KG1 (cell line): Measurements from ENCODE around the gene FIGNL1.

Experiments
- DNase-seq: peaks from one replicate; lab custom pipeline; 2025; lab: John Stamatoyannopoulos, UW

The FIGNL1 gene

DNA sequence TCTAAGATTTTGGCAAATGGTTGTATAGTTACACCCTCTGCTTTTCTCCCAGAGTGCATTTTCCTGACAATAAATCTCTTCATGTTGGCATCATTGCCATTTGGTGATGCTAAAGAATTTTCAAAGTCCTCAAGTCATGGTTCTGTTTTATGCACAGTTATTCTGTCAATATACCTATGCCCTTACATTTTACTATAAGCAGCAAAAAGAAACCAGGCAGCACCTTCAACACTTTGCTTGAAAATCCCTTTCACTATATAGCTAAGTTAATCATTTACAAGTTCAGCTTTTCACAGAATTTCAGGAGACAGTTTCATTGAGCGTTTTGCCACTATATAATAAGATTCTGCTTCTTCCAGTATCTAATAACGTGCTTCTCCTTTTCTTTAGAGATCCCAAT is 22.6 kb downstream of the FIGNL1 start:
- DNase-seq = no peak

DNA sequence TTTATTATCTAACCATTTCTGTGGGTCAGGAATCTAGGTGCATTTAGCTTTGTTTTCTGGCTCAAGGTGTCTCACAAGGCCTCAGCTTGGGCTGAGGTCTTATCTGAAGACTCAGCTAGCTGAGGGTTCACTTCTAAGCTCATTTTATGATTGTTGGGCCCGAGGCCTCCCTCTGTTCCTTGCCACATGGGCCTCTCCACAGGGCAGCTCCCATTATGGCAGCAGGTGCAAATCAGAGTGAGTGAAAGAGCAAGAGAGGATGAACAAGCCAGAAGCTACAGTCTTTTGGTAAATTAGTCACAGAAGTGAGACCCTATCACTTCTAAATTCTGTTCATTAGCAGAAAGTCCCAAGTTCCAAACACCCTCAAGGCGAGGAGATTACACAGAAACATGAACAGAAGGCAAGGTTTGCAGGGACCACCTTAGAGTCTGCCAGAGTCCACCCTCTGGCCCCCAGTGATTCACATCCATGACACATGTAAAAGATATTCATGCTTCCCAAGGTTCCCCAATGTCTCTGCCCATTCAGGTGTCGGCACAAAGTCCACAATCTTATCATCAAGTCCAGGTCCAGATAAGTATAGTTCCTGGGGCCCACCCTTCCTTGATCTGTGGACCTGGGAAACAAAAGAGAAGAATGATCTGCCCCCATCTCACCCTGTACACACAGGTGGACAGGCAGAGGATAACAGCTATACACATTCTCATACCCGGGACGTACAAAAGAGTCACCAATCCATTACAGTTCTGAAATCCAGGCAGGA is 23.7 kb downstream of the FIGNL1 start:
- DNase-seq = no peak

DNA sequence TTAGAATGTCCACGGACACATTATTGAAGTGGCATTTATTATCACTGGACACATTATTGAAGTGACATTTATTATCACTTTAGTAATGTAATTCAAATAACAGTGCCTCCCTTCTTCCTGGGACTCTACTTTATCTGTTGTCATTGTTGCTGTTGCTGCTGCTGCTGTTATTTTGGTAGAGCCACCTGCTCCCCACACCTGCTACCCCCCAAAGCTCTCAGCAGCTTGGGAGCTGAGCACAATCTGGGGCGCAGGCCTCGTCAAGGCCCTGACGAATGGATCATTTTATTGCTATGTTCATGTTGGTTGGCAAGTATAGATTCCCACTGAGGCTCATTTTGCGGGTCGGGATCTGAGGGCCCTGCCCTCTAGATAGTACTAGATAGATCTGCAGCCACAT is 24.8 kb downstream of the FIGNL1 start:
- DNase-seq = no peak

DNA sequence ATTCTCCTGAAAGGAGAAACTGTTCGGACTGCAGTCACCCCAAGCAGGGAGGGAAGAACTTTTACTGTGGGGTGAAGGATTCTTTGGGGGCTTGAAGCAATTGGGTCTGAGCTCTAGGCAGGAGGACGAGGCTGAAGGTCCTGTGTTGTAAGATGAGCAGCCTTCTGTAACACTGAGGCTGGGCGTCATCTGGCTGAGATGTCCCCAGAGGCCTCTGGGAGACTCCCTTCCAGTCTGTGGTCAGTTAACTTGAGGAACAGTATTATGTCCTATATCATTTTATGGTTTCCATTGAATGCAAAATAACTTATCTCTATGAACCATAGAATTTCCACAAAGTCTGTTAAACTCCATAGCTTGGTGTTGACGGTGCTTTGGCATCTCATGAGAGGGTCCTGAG is 26.3 kb downstream of the FIGNL1 start:
- DNase-seq = no peak

DNA sequence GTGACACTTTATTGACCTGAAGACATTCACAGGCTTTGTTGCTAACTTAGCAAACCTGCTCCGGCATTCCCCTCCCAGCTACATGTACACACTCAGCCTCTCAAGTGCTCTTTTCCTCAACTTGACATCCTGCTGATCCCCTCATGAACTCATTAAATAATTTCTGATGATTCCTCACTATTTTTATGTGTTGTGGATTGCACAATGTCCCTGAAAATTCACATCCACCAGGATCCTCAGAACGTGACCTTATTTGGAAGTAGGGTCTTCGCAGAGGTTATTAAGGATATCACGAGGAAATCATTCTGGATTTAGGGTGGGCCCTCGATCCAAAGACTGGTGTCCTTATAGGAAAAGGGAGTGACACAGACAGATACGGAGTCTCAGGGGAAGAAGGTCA is 27.3 kb downstream of the FIGNL1 start:
- DNase-seq = no peak

DNA sequence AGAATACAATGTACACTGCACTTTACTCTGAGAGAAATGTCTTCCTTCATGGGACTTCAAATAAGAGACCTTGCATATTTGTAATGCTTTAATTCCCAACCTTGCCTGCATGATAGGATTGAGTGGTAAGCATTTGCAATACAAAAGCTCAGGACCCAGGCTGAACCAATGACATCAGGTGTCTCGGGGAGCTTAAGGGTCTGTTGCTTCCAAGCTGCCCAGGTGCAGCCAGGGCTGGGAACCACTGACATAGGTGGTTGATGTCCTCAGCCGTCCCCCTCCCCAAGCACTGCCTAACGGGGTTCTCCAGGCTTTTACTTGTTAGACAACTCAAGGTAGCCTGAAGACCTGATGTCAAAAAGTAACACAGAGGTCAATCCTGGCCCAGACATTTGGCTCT is 29.1 kb downstream of the FIGNL1 start:
- DNase-seq = no peak

DNA sequence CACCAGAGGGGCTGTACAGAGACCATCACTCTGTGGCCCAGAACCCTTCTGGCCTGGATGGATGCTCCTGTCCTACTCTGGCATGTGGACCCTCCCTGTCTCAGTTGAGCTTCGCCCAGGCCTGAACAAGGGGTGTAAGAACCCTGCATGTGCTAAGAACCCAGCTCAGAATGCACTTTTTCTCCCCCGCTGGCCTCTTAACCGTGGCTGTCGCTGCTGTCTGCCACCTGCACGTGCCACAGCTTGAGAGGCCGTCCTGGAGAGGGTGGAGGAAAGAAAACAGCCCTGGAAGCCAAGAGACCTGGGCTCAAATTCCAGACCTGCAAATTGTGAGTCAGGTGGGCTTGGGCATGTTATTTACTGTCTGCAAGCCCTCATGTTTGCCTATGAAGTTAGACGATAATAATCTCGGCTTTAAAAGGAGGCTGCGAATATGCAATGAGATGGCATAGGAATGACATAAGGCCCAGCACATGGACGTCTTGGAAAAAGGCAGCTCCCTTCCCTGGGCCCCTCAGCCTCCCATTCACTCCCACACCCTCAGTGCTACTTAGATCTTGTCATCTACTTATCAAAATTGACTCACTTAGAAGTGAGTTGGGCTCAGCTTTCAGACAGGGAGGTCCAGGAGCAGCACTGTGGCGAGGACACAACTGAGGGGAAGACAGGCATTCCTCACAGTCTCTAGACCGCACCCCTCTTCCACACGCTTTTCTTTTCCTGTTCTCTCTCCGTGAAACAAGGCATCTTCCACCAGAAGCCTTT is 31.4 kb downstream of the FIGNL1 start:
- DNase-seq = no peak

DNA sequence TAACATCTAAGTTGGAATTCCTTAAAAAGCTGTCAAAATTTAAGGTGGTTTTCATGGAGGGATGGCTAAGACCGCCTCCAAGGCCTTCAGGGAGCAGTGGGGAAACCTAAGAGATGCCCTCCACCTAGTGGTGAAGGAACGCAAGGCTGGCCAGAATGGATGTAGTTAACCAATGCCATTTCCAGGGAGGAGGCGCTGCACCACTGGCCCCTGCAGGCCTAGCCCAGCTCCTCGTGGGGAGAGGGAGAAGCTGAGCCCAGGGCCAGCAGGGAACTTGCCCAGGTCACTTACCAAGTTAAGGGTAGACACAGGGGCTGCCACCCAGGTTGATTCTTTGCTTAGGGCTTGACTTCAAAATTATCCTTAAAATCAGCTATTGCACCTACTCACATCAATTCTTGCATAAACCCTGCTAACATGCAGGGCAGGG is 32.0 kb downstream of the FIGNL1 start:
- DNase-seq = peak; percentile 83

DNA sequence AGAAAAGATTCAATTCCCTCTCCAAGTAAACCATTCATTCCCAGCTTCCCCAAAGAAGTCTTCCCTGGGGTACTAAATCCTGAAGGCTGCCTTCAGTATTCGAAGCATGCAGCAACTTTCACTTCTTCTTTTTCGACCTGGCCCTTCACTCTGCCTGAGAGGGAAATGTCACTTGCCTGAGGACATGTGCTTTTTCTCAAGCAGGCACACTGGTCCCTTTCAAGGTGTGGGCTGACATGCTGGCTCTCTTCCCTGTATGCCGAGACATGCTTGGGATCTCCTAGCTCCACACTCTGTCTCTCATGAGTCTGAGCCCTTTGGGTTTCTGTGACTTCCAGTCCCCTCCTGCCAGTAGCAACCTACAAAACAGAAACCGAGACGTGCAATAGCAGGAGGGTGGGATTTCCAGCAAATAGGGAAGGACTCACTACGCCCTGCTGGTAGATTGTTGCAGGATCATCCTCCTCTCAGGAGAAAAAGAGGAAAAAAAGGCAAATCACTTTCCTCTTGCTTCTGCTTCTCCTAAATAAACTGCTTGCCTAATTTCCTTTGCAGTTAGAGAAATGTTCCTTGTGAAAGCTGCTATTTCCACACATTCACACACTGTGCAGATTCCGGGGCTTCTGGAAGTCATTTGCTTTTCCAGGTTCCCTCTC is 33.5 kb downstream of the FIGNL1 start:
- DNase-seq = peak; percentile 19

DNA sequence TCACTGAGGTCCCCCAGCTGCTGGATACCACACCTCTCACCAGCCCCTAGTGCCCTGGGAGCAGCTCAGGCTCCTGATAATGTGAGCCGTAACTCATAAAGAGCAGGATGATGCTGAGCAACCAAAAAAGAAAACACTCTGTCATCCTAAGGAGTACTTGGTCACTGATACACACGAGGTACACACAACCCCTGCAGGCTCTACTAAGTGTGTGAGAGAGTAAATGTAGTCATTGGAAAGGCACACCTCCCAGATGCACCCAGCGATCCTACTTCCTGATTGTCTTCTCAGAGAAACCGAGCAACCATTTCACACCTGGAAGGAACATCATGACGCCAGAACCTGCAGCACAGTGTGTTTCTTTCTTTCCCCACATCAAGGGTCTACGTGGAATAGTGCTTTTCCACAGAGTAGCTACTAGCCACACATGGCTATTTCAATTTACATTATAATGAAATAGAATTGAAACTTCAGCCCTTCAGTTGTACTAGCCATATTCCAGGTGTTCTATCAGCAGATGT is 34.2 kb downstream of the FIGNL1 start:
- DNase-seq = no peak

DNA sequence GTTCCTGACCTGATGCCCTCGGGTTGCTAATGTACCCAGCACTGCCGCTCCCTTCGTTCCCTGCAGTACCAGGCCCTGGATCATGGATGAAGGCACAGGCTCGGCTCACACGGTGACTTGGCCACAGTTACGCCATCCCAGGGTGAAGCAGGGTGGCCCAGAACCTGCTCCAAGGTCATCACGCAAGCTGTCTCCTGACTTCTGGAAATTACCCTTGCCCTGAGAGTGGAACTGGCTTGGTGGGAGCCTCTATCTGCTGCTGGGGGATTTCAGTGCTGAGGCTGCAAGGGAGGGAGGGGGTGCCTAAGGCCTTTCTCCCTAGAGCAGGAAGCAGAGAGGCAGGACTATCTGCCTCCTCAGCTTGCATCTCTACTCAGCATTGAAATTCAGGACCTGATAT is 36.6 kb downstream of the FIGNL1 start:
- DNase-seq = no peak

DNA sequence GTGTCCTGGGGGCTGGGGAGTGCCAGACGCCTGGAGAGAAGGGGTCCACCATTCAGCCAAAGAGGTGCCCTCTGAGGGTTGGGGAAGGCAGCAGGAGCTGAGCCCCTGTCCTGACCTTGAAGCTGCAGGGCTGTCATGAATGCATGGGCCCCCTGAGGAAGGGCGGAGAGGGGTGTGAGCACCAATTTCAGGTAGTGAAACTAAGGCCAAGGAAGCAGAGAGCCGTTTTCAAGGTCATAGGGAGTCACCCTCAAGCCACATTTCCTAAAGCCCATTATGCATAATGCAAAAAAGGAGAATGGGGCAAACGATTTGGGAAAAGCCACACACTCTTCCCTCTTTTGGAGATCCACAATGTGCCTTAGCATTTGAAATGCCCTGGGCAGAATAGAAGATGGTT is 37.2 kb downstream of the FIGNL1 start:
- no peak for DNase-seq

DNA sequence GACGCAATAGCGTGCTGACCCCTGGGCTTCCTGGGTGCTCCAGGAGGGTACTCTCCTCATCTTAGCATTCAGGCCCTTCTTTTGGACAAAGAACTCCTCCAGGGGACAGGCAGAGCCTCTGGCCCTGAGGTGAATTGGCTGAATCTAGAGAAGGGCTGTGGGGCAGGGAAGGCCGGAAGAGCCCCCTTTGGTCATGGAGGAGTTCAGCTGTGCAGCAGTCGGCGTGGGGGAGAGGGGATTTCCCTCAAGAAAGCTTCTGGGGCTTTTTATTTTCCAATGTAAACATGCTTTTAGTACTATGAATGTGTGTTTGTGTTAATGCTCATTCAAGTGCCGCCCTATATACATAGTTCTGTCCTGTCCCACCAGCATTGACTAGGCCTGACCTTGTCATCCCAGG is 38.8 kb downstream of the FIGNL1 start:
- no peak for DNase-seq

DNA sequence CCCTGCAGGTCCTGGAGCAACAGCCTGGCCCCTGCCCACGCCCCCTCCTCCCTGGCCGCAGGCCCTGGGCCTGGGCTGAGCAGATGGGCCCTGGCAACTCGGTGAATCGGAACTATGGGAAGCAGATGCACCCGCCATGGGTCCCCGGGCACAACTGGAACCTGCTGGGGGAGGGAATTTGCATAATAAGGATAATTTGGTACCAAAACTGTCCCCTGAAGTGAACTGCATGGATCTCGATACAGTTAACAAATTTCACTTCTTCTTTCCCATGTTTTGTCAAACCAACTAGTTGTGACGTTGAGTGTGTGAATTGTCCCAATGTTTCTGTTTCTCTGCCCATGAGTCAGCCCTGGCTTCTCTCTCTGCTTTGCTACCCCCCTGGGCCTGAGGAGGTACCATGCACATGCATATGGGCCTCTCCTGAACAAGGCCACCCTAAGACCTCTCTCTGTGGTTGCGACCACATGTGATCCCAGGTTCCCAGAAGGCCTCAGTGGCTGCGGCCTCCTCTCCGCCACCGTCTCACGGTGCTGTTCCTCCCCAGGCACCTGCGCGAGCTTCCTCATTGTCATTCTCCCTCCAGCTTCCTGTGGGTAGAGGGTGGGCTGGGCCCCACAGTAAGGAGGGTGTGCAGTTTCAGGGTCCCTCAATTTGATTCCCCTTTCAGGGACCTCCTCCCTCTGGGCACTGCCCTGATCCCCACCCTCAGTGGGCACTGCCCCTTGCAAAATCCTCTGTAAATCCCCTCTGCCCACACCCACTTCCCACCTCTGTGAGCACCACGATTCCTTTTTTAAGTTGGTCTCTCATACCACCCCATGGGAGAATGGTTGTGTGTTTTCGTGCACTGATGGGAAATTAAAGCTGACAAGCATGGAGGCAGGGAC is 40.0 kb downstream of the FIGNL1 start:
- no peak for DNase-seq

DNA sequence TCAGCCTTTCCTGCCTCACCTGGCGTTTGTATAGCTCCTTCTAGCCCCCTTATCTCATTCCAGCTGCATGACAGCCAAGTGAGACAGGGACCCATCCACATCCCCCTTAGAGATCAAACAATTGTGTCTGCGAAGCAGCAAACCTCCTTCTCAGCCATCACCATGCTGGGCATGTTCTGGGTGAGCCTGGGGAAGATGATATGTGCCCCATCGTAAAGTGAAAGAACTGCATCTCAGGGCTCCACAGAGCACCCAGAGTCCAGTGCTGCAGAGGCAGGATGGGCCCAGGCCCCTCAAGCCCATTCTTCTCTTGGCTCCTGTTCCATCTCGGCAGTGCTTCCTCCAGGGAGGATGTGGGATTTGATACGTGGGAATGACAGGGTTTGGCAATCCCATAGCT is 43.2 kb downstream of the FIGNL1 start:
- no peak for DNase-seq

DNA sequence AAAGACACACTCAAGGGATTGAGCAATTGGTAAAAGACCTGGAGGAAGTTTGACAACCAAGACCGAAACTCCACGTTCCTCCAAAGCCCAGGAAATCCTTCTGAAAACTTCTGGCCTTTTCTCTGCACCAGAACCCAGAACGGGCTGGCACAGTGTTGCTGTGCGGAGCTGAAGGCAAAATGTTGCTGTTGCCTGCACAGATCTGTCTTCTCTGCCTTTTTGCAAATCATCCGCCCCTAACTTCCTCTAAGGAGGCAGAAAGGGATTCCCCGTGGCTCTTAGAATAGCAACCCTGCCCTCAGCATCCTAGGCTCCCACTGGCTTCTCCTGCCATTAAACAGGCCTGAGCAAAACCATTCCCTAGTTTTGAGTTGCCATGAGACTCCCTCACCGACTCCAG is 44.9 kb downstream of the FIGNL1 start:
- no peak for DNase-seq

DNA sequence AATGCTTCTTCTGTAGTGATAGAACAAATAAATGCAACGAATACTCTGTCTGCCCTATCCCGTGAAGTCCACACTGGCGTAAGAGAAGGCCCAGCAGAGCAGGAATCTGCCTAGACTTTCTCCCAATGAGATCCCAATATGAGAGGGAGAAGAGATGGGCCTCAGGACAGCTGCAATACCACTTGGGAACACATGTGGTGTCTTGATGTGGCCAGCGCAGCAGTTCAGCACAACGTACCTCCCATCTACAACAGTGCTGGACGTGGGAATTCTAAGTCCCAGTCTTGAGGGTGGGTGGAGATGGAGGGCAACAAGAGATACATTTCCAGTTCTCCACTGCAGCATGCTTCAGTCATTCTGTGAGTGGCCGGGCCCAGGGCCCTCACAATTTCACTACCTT is 45.8 kb downstream of the FIGNL1 start:
- no peak for DNase-seq

DNA sequence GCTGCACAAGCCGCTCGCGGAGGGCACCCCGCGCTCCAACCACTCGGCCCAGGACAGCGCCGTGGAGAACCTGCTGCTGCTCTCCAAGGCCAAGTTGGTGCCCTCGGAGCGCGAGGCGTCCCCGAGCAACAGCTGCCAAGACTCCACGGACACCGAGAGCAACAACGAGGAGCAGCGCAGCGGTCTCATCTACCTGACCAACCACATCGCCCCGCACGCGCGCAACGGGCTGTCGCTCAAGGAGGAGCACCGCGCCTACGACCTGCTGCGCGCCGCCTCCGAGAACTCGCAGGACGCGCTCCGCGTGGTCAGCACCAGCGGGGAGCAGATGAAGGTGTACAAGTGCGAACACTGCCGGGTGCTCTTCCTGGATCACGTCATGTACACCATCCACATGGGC is 50.0 kb downstream of the FIGNL1 start:
- no peak for DNase-seq

DNA sequence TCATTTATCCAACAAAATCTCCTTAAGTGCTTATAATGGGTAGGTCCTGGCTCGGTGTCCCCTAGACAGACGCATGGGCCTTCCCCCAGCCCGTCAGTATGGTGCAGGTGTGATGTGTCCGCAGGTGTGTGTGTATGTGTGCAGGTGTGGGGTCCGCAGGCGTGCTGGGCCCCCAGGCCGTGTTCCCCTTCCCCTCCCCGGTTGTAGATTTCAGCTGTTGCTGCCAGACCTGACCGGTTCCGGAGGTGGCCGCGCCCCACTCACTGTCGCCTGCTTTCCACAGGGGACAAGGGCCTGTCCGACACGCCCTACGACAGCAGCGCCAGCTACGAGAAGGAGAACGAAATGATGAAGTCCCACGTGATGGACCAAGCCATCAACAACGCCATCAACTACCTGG is 50.5 kb downstream of the FIGNL1 start:
- DNase-seq = no peak

DNA sequence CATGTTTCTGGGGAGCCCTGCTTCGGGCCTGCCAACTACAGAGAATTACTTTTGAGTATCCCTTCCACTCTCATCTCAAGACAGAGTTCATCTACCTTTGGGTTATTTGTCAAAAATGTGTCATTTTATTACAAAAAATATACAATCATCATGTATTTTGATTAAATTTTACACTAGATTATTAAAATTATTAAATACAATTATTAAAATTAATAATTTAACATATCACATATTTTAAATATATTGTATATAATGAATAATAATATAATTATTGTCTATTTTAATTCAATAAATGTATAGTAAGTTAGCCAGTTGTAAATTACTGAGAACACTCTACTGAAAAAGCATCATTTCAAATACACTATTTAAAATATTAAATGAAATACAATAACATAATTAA is 50.9 kb downstream of the FIGNL1 start:
- no peak for DNase-seq

DNA sequence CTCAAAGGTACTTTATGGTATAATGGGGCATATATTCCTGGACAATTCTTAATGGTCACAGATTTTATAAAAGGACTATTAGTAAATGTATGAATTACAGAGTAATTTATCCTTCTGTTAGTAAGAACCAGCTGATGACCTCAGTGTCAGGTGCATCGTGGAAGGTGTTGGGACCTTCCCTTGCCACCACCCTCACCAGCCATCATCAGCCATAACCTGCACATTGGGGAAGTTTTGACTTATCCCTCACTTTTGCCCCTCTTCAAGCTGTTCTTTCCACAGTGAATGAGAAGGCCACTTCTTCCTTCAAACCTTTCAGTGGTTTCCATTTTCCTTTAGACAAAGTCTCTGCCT is 52.2 kb downstream of the FIGNL1 start:
- no peak for DNase-seq
